Activated naive CD8-positive, alpha-beta T cell treated with anti-CD3 and anti-CD28 coated beads, Interleukin-2, amount 50 U/mL, for 16 hours (primary cell): ENCODE results near the gene UBAC1.

Experiments used
- DNase-seq: peaks from one replicate; pipeline ENCODE4 v3.0.0-alpha.2; 2020; ENCODE audit warnings: low read depth, low spot score

The UBAC1 gene

DNA sequence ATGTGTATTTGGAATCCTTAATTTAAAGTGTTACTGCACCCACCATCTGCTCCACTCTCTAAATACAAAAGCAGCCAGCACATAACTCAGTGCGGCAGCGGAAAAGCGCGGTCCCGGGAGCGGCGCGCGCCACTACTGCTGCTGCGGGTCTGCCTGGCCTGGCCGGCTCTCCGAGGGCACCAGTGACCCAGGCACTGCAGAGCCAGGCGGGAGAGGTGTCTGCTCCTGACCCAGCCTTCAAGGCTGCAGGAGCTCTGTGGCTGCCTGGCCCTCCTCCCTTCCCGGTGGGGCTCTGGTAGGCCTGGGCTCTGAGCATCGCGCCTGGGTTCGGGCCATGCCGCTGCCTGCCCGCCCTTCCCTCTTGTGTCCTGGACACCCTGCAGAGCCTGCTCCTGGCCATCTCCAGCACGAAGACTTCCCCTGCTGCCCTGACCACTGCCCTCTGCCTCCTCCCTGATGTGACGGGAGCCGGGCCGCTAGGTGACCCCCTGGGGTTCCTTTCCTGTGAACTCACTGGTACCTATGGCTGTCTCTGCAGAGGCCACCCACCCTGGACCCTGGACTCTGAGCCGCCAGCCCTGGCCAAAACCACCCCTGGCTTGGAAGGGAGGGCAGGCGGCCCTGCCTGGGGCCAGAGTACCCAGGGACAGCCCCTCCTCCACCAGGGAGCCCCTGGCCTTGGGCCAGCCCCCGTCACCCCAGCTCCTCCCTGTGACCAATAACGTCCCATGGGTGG, 32.8 kb upstream of the UBAC1 start:
- DNase-seq = no peak

GRCh38 chr9:135993409-135993742, 32.2 kb upstream of the UBAC1 start:
- DNase-seq = no peak

GRCh38 chr9:135992486-135993408, 31.6 kb upstream of the UBAC1 start:
- DNase-seq = no peak

- DNase-seq = no peak
These were observed 30.6 kb upstream of the UBAC1 start for GRCh38 chr9:135991771-135992170.

- no peak for DNase-seq
These were observed 29.6 kb upstream of the UBAC1 start for GRCh38 chr9:135990468-135991429.

DNA sequence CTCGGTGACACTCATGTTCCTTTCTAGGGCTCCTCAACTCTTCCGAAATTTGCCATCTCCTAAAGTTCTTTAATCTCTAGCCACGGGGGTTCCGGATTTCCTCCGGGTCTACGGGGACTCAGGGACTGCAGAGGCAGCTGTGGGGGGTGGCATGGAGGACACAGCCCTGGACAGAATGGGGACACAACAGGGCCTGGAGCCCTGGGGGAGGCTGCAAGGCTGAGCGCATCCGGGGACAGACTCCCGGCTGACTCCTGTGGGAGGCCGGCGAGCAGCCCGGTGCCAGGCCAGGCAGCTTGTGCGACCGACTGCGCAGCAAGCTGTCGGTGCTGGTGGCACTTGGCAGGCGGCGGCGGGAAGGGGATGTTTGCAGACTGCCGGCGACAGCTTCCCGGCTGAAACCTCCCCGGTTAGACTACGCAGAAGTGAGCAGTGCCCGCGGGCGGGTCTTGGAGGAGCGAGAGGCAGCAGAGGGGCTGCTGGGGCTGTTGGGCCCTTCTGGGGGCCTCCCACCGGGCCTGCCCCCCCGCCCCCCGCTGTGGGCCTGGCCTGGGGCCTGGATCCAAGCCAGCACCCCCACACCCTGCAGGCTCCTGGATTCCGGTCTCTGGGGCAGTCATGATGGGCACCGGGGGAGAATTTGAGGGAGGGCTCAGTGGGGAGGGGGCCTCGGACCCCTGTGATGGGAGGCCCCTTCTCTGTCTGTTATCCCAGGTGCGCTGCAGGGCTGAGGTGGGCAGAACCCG, 28.7 kb upstream of the UBAC1 start:
- no peak for DNase-seq

- no peak for DNase-seq
These were observed 28.0 kb upstream of the UBAC1 start for GRCh38 chr9:135989157-135989556.

DNA sequence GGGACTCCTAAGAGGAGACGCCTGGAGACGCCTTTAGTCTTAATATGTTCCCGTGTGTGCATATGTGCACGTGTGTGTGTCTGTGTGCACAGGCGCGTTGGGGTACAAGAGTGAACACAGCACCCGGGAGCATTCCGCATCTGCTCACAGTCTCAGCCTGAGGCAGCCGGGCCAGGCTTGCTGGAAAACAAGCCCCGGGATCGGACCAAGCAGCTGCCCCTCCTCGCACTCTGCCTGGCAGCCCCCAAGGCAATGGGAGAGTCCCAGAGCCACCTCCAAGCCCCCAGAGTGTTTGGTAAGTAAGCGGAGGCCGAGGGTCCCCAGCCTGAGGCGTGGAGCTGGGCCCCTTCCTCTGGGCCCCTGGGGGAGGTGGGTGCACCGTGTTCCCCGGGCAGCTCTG, 27.3 kb upstream of the UBAC1 start:
- no peak for DNase-seq

- DNase-seq = no peak
These were observed 26.7 kb upstream of the UBAC1 start for GRCh38 chr9:135987838-135988404.

DNA sequence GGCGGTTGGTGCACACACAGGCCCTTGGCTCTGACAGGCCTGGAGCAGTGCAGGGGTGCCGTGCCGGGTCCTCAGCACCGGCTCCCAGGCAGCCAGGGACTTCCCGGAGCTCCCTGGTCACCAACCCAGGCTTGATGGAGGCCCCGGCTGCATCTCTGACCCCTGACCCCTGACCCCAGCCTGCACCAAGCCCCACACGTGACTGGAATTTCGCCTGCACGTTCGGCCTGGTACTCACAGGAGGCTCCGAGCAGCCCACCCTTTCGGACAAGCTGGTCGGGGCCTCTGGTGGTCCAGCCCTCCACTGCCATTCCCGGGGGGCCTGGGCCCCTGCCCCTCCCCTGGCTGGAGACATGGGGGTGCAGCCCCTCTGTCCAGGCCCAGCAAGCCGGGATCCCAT, 25.4 kb upstream of the UBAC1 start:
- DNase-seq = no peak

DNA sequence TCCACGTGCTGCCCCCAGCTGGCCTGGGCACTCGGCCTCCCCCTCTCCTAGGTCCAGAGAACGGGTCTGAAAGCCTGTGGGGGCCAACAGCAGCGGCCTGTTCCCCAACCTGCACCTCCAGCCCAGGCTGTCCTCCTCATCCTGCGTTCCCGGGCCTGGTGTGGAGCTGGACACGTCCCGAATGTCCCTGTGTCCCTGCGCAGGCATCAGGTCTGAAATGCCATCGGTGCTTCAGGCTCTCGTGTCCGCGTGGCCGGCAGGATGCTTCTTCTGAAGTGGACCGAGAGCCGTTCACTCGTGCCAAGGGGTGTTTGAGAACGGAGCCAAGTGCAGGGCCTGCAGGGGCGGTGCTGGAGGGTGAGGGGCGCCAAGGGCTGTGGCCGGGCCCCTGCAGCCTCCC, 24.7 kb upstream of the UBAC1 start:
- no peak for DNase-seq

GRCh38 chr9:135985459-135985774, 24.2 kb upstream of the UBAC1 start:
- DNase-seq = no peak

GRCh38 chr9:135984072-135984710, 23.0 kb upstream of the UBAC1 start:
- DNase-seq = no peak

GRCh38 chr9:135983208-135984071, 22.3 kb upstream of the UBAC1 start:
- DNase-seq = no peak

GRCh38 chr9:135982499-135983207, 21.5 kb upstream of the UBAC1 start:
- DNase-seq = no peak

DNA sequence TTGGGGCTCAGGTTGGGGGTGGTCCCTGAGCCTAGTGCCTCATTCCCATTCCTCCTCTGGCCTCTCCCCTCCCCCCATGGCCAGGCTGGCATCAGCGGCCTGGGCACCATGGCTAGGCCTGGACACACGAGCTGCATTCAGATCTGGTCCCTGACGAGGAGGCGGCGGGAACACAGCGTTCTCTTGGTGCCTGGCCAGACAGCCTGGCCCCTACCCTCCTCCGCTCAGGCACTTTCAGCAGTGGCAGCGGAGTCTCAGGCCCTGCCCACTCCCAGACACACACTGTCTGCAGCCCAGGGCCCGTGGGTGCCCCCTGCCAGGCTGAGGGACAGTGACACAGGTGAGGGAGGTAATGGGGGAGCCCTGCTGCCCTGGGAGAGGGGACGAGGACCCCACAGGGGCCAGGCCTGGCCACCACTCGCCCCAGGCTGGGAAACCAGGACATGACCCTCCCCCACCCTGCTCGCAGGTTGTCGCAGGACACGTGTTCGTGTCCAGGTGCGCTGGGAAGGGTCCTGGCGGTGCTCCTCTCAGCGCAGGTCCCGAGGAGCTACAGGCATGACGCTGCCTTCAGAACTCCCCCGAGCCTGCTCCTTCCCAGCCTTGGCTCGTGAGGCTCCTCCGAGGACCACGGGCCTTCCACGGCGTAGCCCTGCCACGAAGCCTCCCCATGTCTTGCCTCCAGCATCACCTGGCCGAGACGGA, 19.9 kb upstream of the UBAC1 start:
- DNase-seq = no peak

DNA sequence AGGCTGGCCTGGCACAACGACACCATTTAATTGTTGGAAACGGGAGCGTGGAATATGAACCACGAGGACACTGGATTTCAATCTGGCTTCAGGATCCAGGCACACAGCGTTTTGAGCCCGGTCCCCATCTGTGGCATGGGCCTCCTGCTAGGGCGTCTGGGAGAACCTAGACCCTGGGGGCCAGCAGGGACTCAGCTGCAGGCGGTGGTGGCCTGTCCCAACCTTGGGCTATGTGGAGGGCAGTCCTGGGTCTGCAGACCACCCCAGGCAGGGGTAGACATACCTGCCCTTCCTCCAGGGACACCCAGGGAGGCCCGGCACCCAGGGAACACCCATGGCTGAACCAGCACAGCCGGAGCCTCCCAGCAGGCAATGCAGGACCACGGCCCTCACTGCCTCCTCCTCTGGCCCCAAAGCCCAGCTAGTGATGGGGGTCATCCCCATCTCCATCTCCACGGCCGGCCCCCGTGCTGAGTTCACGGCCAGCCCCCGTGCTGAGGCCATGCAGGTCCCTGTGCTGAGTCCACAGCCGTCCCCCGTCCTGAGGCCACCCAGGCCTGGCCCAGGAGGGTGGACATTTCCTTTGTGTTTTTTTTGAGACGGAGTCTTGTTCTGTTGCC, 18.5 kb upstream of the UBAC1 start:
- no peak for DNase-seq
